Chondrocyte (in vitro differentiated cells): ENCODE measurements around the gene CACNA1C. TPM values are rescaled to one million over a fixed set of nuclear protein-coding genes. Genes with fewer than 3 reads are reported as not detected.

Source experiments
- DNase-seq: peaks from one replicate; pipeline ENCODE4 v3.0.0; 2021; ENCODE audit warnings: mixed read lengths, low spot score
- H3K27ac Mint-ChIP-seq: one replicate; pipeline ENCODE4 v1.8.0; 2021; ENCODE audit warnings: mild to moderate bottlenecking, moderate library complexity, mixed read lengths; ENCODE audit not compliant: unreplicated experiment
- H3K27me3 Mint-ChIP-seq: 2 replicates; pipeline ENCODE4 v1.8.0; 2021; ENCODE audit warnings: low read depth, mixed read lengths
- H3K36me3 Mint-ChIP-seq: 2 replicates; pipeline ENCODE4 v1.8.0; 2021; ENCODE audit warnings: low read depth, mixed read lengths
- H3K4me1 Mint-ChIP-seq: 2 replicates; pipeline ENCODE4 v1.8.0; 2021; ENCODE audit warnings: low read depth, mild to moderate bottlenecking, mixed read lengths
- H3K4me3 Mint-ChIP-seq: one replicate; pipeline ENCODE4 v1.8.0; 2021; ENCODE audit warnings: mild to moderate bottlenecking, moderate library complexity, mixed read lengths; ENCODE audit not compliant: unreplicated experiment
- H3K9me3 Mint-ChIP-seq: 2 replicates; pipeline ENCODE4 v1.8.0; 2021; ENCODE audit warnings: low read depth, mixed read lengths
- CTCF ChIP-seq: fragments of 200-600 bp; sonication (generic); IDR thresholded peaks from 2 replicates; pipeline ENCODE4 v1.5.0; 2021; ENCODE audit warnings: antibody characterized with exemption, mild to moderate bottlenecking, moderate library complexity
- total RNA-seq: library from RNA; stranded (reverse); gene quantifications from 3 replicates; pipeline ENCODE4 v1.2.1, GENCODE V29; 2021

The CACNA1C gene
- total RNA-seq, 1 donor from 2014 or later, result 27.0 TPM

DNA sequence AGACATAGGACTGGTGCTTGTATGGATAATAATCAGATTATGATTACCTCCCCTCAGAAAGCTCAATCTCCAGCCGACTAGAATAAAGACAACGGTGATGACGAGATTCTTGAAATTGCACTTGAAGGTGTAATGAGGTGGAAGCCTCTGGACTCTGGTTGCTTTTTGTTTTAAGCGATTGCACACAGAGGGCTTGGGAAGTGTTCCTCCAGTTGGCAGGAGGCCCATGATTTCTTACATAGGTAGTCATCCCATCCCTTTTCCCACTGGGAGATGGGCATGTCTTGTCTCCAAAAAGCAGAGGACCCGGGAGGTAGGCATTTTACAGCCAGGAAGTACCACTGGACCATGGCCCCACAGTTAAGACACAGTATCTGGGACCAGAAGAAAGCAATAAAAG, 576.3 kb downstream of the CACNA1C start:
- TF ChIP-seq CTCF, result no peak
- peaks cover 24% of the 10 kb centered on the region for H3K36me3 Mint-ChIP-seq
- no peak overlapping the region for H3K4me3 Mint-ChIP-seq
- DNase-seq, result no peak
- H3K9me3 Mint-ChIP-seq, result no peaks in the 10 kb centered on the region
- peaks cover 33% of the 10 kb centered on the region for H3K4me1 Mint-ChIP-seq
- no peaks in the 10 kb centered on the region for H3K27me3 Mint-ChIP-seq
- no peak overlapping the region for H3K27ac Mint-ChIP-seq

- H3K4me1 Mint-ChIP-seq, result peaks cover 32% of the 10 kb centered on the region
- peak overlapping the region; percentile 86 for H3K27ac Mint-ChIP-seq
- no peak for TF ChIP-seq CTCF
Measured at GRCh38 chr12:2631653-2632350, 579.0 kb downstream of the CACNA1C start.

GRCh38 chr12:2633176-2633824, 580.5 kb downstream of the CACNA1C start:
- Mint-ChIP-seq H3K27me3 (no peaks in the 10 kb centered on the region), H3K27ac (no peak overlapping the region), H3K9me3 (peaks cover 4% of the 10 kb centered on the region), H3K36me3 (peaks cover 22% of the 10 kb centered on the region), H3K4me3 (no peak overlapping the region), H3K4me1 (peaks cover 46% of the 10 kb centered on the region)
- no peak for DNase-seq
- TF ChIP-seq CTCF, result no peak

More at GRCh38 chr12:2631653-2632350, 579.0 kb downstream of the CACNA1C start:
- H3K4me3 Mint-ChIP-seq, result no peak overlapping the region
- no peaks in the 10 kb centered on the region for H3K27me3 Mint-ChIP-seq
- peaks cover 28% of the 10 kb centered on the region for H3K36me3 Mint-ChIP-seq
- peaks cover 4% of the 10 kb centered on the region for H3K9me3 Mint-ChIP-seq
- no peak for DNase-seq

- Mint-ChIP-seq H3K4me1 (peaks cover 46% of the 10 kb centered on the region), H3K4me3 (no peak overlapping the region)
- TF ChIP-seq CTCF, result no peak
Measured at GRCh38 chr12:2633825-2634200, 581.0 kb downstream of the CACNA1C start.

DNA sequence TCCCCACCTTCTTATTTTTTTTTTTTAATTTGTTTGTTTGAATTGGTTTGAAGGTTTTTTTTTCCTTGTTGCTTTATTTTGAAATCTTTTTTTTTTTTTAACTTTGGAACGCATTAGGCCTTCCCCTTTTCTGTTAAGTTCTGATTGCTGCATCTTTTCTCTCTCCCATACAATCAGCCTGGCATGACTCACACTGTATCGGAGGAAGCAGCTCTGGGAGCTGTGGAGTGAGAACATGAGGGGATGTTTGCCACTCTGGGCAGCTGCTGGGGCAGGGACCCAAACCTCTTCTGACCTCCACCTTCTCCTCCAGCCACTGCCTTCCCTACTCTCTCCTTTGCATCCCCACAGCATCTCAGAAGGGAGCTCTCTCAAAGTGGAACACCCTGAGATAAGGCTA, 581.7 kb downstream of the CACNA1C start:
- Mint-ChIP-seq H3K27me3 (no peaks in the 10 kb centered on the region), H3K4me3 (no peak overlapping the region), H3K27ac (no peak overlapping the region), H3K36me3 (peaks cover 17% of the 10 kb centered on the region), H3K9me3 (peaks cover 4% of the 10 kb centered on the region), H3K4me1 (peaks cover 46% of the 10 kb centered on the region)
- no peak for DNase-seq
- no peak for TF ChIP-seq CTCF

More at GRCh38 chr12:2633825-2634200, 581.0 kb downstream of the CACNA1C start:
- Mint-ChIP-seq H3K9me3 (peaks cover 4% of the 10 kb centered on the region), H3K27ac (no peak overlapping the region), H3K36me3 (peaks cover 17% of the 10 kb centered on the region), H3K27me3 (no peaks in the 10 kb centered on the region)
- no peak for DNase-seq
